ENCODE measurements around the gene LMO2.
"Not testable (repeated sequence)": the region's sequence is repeated elsewhere in the genome, so short reads cannot be mapped to it uniquely, and the experiment has no call there.

LMO2 gene

DNA sequence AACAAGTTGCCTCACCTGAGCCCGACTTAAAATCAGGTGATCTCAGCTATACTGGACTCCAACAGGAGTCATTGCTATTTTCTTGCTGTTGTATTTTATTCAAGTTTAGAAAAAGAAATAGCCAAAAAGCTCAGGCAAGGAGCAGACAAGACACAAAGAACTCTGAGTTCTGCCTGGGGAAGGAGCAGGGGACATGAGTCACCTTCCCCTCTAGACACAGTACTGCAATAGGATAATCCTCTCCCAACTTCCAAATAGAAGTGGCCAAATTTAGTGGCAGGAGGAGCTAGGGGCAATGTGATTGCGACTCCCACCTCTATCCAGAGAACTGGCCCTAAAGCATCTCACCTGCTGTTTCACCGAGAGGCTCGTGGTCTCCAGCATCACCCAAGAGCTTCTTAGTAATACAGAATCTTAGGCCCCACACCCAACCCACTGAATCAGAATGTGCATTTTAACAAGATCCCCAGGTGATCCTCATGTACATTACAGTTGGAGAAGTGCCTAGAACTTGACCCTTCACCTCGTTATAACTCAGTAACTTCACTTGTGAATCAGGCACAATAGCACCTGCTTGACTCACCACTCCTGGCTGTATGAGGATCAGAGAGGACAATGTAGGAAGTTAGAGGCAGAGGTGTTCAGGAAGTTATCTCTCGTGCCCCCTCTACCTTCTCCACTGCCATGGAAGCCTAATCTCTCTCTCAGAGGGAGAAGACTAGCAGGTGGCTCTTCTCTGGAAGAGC is 60.8 kb downstream of the LMO2 start:
- peak overlapping the region; percentile 9 for H3K27ac ChIP-seq
- peak; percentile 79 for DNase-seq (ENCODE audit: low read depth, low spot score)

DNA sequence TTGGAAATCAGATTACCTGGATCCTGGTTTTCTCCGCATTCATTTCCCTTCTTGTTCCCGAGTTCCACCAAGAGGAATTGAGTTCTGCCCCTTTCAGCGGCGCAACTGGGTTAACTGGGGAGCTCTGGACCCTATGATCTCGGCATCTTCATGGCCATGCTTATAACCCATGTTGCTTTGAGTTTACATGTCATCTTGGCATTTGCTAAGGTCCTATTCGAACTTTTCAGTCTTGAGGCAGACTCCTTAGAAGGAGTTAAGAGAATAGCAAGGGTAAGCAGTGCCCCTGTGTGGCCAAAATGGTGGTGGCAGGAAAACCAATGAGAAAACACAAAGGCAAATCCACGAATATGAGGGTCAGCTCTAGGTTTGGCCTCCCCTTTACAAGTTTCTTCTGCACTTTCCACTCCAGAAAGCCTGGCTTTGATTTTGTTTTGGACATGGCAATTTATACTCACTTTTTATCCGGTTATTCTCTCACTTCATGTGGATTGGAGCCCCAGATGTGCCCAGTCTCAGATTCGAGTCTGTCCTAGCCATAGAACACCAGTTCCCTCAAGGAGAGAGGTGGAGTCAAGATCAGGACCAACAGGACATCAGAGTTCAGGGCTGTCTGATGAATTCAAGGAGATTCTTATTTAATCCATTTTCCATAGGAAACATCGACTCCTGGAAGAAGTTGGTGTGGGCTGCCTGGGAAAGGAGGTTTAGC is 62.3 kb downstream of the LMO2 start:
- no peak for DNase-seq (ENCODE audit: low read depth, low spot score)
- H3K27ac ChIP-seq = no peak overlapping the region

DNA sequence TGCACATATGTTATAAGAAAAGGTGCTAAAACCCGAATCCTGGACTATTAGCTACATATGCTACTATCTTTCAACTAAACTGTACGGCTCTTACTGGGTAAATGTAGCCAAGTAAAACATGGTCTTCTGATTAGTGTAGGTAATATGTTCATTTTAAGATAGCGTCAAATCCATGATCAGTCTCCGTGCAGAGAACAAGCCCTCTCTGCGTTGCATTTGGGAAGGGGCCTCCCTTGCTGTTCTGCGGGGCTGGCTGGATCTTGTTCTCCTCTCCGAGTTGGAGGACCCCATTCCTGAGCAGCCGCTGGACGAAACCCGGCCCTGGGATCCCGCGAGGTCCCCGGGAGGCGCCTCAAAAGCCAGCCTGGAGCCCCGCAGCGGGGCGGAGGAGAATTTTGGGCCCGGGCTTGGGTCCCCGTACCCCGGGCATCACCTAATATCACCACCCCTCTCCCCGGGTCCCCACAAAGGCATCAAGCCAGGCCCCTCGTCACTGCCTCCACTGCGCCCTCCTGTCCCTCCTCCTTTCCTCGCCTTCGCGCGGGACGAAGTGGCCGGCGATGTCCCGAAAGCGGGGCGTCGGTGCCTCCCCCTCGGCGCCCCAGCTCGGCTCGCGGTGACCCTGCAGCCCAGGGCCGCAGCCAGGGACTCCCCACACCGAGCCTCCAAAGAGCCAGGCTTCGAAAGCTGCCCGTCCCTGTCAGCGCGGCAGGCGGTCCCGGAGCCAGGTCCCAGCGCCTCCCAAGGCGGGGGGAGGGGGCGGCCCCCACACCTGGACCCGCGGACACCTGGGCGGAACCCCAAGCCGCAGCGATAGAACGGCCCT is 63.1 kb downstream of the LMO2 start:
- DNase-seq (ENCODE audit: low read depth, low spot score) = no peak

DNA sequence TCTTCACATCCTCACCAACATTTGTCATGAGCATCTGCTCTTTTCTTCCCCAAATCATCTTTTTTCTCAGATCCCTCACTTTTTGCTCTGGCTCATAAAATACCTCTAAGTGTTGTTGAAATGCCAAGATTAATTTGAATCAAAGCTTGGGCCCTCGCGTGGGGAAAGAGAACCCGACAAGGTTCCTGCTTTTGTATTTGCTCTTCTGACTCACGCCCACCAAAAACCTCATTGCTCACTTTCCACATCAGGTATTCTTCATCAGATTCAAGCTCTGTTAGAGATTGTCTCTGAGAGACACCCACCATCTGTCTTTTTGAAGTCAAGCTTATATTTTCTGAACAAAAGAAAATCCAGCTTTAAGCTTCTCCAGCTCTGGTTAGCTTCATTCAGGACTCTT is 64.7 kb downstream of the LMO2 start:
- no peak overlapping the region for H3K27ac ChIP-seq
- DNase-seq (ENCODE audit: low read depth, low spot score) = no peak

More for the DNA sequence above, 63.1 kb downstream of the LMO2 start:
- no peak overlapping the region for H3K27ac ChIP-seq

DNA sequence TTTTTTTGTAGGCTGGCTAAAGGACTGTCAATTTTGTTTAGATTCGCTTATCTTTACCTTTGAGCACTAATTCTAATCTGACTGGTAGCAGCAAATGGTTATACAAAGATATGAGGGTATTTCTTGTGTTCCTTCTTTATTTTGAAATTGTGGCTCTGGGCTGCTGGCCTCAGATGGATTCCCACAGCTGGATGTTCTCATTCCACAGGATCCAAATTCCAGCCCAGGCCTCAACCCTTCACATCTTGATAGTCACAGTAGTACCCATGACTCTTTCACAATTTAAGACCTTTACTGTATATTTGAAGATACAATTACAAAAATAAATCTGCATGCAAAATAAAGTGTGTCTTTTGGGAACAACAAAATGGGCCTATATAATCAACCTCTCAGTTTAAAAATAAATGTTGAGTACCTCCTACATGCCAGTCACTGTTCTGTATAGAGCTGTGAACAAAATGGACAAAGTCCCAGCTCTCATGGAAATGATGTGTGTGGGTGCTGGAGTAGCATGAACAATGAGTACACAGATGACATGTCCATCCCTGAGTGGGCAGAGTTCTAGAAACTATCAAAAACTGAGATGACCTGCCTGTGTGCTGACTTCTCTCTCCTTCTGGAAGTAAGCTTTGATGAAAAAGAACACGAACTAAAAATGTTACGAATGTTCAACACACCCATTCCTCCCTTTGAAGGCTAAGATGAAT is 65.9 kb downstream of the LMO2 start:
- no peak for DNase-seq (ENCODE audit: low read depth, low spot score)
- H3K27ac ChIP-seq = no peak overlapping the region

DNA sequence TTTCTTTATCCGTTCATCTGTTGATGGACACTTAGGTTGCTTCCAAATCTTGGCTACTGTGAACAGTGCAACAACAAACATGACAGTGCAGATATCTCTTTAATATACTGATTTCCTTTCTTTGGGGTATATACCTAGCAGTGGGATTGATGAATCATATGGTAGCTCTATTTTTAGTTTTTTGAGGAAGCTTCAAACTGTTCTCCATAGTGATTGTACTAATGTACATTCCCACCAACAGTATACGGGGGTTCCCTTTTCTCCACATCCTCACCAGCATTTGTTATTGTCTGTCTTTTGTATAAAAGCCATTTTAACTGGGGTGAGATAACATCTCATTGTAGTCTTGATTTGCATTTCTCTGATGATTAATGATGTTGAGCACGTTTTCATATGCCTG is 68.9 kb downstream of the LMO2 start:
- H3K27ac ChIP-seq; DNase-seq (ENCODE audit: low read depth, low spot score): not testable (repeated sequence)

DNA sequence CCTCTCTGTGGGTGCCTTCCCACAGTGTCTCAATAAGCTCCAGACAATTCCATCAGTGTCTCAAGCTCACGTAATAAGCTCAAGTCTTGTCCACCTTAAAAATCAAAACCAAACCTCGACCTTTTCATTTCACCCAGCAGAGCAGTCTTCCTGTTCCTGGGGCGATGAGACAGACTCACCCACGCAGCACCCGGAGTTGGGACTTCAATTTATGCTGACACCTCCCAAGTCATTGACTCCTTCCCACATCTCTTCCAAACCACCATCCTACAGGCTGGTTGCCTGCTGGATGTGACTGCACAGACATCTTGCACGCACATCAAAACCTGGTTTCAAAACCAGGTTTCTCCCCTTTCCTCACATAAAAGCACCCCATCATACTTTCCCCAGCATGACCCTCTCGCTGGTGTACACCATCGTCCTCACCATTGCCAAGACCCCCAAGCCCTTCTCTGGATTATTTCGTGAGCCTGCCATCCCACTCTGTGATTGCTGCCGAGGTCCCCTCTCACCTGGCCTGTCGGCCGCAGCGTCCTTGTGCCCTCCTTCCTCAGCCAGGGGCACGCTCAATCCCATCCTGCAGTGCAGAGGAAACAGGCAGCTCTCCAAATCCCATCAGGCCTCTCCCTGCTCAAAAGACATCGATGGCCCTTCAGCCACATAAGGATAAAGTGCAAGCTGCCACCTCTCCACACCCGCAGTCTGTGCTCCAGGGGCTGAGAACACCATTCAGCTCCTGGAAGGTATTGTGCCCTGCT is 72.4 kb downstream of the LMO2 start:
- no peak for DNase-seq (ENCODE audit: low read depth, low spot score)
- no peak overlapping the region for H3K27ac ChIP-seq
